DMS153 treated with DMSO at 0.1 percent for 48 hours (cell line): ENCODE data around the gene TOP2B.

Experiments used
- DNase-seq: peaks from one replicate; lab custom pipeline; 2025; ENCODE audit not compliant: unreplicated experiment; lab: John Stamatoyannopoulos, UW

TOP2B gene, protein sequence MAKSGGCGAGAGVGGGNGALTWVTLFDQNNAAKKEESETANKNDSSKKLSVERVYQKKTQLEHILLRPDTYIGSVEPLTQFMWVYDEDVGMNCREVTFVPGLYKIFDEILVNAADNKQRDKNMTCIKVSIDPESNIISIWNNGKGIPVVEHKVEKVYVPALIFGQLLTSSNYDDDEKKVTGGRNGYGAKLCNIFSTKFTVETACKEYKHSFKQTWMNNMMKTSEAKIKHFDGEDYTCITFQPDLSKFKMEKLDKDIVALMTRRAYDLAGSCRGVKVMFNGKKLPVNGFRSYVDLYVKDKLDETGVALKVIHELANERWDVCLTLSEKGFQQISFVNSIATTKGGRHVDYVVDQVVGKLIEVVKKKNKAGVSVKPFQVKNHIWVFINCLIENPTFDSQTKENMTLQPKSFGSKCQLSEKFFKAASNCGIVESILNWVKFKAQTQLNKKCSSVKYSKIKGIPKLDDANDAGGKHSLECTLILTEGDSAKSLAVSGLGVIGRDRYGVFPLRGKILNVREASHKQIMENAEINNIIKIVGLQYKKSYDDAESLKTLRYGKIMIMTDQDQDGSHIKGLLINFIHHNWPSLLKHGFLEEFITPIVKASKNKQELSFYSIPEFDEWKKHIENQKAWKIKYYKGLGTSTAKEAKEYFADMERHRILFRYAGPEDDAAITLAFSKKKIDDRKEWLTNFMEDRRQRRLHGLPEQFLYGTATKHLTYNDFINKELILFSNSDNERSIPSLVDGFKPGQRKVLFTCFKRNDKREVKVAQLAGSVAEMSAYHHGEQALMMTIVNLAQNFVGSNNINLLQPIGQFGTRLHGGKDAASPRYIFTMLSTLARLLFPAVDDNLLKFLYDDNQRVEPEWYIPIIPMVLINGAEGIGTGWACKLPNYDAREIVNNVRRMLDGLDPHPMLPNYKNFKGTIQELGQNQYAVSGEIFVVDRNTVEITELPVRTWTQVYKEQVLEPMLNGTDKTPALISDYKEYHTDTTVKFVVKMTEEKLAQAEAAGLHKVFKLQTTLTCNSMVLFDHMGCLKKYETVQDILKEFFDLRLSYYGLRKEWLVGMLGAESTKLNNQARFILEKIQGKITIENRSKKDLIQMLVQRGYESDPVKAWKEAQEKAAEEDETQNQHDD (N-terminal part only)

DNA sequence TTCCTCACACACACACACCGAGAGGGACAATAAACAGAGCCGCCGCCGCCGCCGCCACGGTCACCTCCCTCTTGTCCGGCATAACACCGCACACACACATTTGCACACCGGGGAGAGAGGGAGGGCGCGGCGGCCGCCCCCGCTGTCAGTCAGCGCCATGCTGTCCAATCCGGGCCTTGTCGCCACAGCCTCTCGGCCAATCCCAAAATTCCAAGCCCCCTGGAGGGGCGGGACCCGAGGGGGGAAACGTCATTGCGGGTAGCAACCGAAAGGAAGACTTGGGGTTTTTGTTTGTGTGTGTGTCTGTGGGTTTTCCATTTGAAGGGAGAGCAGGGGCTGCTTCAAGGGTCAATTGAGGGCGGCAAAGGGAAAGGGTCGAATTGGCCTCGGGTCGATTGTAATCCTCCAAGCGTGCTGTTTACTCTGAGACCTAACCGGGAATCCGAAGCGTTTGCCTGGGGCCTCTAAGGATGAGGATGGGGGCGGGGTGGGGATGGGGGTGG is at the start of gene TOP2B:
TOP2B (minus strand) TSS at position 96 of the 503 bp plus-strand sequence. CDS start 610 bp downstream, outside the sequence.
- peak; percentile 63 for DNase-seq

DNA sequence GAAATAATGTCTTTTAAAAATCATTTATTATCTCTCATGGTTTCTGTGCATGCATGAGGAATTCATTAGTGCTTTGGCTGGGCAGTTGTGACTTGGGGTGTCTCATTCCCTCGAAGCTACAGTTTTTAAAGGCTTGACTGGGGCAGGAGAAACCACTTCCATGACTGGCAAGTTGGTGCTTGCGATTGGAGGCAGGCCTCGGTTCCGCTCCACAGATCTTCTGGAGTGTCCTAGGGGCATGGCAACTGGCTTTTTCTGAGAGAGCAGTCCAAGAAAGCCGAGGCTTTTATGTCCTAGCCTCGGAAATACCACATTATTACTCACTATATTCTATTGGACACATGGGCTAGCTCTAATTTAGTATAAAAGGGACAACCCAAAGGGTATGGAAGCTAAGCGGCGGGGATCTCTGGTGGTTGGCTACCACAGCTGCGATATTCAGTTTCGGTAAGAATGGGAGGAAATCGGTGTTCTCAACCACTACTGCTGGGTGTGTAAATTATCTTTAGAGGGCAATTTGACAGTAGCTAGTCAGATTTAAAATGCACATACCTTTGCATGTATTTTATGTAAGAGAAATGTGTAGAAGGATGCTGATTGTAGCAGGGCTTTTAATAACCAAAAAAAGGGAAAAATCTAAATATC is 48.8 kb upstream of the TOP2B start:
- DNase-seq = no peak

DNA sequence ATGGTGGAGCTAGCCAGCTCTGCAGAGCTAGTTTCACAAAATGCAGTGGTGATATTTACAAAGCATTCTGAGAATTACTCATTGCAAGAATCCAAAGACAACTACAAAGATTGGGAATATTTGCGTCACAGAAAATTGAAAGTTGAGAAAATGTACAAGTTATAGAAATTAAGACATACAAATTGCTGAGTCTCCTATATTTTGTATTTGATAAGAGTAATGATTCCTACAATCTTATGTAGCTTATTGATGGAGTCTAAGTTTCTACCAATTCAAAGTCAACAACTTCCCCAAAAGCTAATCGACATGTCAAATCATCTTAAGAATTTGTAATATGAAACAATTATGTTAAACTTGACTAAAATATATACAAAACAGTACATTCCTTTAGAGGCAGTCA is 46.4 kb upstream of the TOP2B start:
- no peak for DNase-seq

DNA sequence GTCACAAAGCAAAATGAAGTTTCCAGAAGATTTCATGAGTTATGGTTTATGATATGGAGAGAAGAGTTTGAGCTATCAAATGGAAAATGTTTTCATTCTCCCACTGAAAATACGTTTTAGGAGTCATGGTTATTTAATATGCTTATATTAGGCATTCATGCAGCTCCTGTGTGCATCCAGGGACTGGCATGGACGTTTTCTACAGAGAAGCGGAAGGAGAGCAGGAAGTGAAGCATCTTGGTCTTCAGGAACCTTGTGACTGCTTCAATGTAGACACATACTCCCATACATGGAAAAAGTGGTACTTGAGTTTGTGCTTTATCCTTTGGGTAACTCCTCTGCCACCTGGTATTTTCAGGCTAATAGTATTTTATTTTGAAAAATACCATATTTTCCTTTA is 43.3 kb upstream of the TOP2B start:
- no peak for DNase-seq

DNA sequence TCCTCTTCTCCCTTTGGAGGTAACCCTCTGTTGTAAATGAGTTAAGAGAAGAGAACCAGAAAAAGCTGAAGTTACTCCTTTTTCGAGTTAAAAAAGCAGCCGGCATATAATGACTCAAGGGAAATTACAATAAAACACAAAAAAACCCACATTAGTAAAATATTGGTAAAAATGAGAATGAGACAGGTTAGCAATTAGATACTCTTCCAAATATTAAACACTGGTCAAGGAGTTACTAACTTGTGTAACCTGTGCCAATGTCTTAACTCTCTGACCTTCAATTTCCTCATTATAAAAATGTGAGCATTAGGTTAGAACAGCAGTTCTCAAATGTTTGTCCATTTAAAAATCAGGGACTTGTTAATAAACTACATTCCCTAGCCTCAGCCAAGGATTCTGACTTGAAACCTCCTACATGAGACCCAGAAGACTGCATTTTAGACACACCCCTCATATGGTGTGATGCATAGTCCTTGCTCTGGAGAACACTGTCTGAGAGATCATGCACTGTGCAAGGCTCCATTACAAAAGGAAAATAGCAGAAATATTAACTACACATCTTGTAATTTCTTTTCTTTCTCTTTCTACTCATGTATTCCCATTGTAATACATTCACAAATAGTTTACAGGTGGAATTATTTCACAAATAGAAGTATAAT is 42.7 kb upstream of the TOP2B start:
- DNase-seq = no peak

DNA sequence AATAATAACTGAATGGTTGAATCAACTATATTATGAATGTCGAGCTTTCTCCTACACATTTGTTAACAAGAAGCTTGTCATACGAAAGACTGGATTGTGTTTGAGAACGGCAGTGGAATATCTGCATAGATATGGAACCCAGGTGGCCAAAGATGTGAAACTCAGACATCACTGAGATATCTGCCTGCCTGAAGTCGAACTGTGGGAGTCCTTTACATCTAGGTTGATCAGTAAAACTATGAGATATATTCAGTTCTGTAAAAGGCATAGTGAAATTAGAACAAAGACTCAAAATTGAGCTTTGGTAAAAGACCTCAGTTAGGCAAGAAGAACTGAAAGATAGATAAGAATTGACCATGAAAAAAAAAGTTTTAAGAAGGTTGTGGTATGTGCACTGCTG is 41.5 kb upstream of the TOP2B start:
- DNase-seq = no peak

DNA sequence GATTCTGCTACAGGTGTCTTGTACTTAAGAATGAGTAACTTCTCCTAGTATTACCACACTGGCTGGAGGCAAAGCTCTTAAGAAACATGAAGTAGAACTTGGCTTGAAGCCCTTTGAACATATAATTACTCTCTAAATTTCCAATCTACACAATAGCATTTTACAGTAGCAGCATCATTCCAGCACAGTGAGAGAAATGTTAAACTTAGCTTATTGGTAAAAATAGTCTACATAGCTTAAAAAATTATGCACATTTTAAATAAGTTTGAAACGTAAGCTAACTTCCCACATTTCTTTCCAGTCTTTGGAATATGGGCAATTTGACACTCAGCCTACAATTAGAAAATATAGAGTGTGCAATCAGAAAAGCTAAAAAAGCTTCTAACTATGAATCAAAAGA is 32.8 kb upstream of the TOP2B start:
- no peak for DNase-seq

DNA sequence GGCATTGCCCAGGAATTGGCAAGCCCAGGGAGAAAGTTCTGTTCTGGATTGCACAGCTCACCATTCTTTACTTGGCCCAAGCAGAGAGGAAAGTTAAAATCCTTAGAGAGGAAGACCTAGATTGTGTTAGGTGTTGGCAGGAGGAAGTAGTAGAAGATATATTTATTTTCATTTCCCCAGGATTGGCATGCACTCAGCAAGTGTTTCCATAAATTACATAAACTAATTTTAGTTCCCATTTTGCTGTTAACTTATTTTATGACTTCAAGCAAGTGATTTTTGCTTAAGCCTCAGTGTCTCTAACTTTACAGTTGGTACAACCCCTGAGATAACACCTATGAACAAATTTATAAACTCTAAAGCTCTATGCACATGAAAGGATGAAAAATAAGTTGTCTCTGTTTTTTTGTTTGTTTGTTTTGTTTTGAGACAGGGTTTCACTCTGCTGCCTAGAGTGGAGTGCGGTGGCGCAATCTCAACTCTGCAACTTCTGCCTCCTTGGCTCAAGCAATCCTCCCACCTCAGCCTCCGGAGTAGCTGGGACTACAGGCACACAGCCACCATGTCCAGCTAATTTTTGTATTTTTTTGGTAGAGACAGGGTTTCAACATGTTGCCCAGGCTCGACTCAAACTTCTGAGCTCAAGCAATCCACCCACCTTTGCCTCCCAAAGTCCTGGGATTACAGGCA is 31.2 kb upstream of the TOP2B start:
- DNase-seq = no peak

DNA sequence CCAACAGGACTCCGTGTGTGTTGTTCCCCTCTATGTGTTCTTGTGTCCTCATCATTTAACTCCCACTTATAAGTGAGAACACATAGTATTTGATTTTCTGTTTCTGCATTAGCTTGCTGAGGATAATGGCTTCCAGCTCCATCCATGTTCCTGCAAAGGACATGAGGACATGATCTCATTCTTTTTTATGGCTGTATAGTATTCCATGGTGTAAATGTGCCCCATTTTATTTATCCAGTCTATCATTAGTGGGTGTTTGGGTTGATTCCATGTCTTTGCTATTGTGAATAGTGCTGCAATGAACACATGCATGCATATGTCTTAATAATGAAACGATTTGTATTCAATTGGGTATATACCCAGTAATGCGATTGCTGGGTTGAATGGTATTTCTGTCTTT is 28.5 kb upstream of the TOP2B start:
- DNase-seq = no peak

DNA sequence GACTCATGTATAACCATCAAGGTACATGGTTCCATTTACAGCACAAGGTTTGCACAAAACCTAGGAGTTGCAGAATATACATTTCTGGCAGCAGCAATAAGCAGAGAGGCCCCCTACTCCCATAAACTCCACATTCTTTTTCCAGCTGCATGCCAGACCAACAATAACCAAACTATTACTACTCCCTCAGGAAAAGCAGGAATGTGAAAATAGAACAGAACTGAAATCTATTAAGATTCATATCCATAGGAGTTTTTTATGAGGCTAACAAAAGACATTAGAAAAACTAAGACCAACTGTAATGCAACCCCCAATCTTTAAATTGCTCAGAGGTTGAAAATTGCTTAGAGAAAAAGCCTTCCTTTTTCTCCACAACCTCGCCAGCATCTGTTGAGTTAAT is 27.6 kb upstream of the TOP2B start:
- DNase-seq = no peak

DNA sequence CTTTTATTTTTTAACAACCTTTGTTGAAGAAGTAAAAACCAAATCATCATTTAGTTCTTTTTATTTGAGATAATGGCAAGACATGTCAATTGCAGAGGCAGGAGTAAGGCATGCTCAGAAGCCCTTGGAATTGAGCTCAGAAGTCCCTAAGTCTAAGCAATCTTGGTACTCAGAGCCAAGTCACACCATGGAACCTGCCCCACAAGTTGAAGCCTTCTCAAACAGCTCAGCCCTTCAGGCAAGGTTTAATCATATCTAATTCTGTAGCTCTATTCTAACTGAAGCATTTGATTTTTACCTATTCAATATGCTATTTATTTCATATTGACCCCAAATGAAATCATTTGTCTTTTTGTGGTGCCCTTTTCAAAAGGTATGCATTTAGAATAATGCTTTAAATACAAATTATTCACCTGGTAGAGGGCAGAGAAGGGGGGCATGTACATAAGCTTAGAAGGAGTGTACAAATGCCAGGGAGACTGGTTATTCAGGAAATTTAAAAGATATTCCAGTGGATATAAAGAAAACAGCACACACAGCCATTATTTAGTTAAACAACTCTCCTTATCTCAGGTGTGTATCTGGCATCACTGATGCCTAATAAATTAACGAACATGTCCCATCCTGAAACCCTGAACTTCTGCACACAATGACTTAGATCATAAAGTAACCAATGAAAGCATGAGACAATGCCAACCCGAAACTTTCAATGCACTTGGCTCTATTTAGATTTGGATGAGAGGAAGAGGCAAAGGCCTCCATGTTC is 26.2 kb upstream of the TOP2B start:
- DNase-seq = no peak

DNA sequence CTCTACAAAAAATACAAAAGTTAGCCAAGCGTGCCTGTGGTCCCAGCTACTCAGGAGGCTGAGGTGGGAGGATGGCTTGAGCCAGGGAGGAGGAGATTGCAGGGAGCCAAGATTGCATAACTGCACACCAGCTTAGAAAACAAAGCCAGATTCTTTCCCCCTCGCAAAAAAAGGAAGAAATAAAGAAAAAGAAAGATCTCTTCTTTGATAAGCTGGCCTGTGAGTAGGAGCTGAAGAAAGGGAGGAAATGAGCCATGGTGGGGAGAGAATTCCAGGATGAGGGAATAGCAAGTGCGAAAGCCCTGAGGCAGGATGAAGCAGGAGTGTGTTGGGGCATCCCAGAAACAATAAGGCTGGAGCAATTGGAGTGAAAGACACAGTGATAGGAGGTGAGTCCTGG is 24.5 kb upstream of the TOP2B start:
- no peak for DNase-seq

DNA sequence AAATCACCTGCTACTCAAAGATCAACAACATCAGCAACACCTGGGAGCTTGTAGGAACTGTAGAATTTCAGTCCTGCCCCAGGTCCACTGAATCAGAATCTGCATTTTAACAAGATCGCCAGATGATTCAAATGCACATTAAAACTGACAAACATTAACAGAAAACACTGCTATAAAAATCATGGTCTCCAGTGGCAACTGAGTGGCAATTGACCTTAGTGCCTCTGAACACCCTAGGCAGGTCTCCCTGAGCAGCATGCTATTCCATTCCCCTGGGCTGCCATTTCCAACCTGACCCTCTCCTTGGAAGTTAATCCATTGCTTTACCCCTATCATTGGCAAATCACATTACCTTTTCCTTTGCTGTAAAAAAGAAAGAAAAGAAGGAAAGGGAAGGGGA is 23.0 kb upstream of the TOP2B start:
- no peak for DNase-seq

DNA sequence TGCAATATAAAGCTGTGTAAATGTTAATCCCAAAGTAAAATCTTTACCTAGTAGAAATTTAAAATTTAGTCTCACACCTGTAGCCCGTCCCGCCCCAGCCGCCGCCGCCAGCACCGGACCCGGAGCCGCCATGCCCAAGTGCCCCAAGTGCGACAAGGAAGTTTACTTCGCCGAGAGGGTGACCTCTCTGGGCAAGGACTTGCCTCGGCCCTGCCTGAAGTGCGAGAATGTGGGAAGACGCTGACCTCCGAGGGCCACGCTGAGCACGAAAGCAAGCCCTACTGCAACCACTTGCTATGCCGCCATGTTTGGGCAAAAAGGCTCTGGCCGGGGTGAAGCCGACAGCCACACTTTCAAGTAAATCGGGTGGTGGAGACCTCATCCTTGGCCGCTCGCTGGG is 22.1 kb upstream of the TOP2B start:
- no peak for DNase-seq

DNA sequence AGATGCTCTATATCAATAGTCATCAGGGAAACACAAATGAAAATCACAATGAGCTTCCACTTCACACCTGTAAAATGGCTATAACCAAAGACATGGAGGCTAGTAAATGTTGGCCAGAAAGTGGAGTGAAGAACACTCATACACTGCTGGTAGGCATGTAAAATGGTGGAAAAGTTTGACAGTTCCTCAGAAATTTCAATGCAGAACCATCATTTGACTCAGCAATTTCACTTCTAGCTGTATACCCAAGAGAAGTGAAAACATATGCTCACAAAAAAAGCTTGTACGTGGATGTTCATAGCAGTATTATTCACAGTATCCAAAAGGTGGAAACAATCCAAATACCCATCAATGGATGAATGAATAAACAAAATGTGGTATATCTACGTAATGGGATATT is 19.2 kb upstream of the TOP2B start:
- DNase-seq = no peak

DNA sequence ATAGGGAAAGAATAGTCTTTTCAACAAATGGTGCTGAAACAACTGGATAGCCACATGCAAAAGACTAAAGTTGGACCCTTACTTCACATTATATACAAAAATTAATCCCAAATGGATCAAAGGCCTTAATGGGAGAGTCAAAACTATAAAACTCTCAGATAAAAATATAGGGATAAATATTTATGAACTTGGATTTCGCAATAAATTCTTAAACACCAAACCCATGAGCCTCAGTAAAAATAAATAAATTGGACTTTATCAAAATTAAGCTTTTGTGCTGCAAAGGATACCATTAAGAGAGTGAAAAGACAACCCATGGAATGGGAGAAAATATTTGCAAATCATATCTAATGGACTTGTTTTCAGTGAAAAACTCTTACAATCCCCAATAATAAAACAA is 18.7 kb upstream of the TOP2B start:
- DNase-seq = no peak

DNA sequence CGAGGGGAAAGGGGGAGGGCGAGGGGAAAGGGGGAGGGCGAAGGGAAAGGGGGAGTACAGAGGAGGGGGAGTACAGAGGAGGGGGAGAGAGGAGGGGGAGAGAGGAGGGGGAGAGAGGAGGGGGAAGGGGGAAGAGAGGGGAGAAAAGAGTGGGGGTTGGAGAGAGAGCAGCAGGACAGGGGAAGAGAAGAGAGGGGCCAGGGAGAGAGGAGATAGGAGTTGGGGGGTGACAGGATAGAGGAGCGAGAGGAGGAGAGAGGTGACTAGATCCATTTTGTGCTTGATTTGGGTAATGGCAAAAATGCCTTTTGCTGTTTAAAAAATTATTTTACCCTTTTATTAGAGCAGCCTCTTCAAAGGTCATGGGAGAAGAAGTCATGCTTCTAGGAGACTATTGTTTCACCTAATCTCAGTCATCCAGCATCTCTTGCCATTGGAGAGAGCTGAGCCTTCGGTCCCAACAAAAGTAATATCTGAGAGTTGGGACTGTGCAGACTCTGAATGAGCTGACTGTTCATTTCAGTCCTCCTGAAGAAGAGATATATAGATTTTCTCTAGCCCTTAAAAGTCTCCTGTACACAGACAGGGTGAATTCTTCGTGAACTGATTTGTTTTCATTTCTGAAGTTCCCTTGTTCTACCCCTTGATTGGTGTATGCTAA is 15.1 kb upstream of the TOP2B start:
- DNase-seq = no peak

DNA sequence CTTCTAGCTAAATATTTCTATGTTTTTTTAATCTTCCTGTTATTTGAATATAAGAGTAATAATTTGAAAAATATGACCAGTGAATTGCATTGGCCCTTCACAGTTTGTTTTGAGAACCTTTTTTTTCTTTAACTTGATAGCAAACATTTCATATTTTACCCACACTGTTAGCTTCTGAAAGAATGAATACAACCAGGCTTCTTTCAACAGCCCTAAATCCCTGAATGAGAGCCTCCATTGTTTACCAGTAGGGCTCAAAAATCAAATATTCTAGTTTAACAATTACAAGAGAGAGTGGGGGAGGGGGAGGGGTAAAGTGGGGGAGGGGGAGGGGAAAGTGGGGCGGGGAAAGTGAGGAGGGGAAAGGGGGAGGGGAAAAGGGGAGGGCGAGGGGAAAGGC is 14.5 kb upstream of the TOP2B start:
- DNase-seq = no peak

DNA sequence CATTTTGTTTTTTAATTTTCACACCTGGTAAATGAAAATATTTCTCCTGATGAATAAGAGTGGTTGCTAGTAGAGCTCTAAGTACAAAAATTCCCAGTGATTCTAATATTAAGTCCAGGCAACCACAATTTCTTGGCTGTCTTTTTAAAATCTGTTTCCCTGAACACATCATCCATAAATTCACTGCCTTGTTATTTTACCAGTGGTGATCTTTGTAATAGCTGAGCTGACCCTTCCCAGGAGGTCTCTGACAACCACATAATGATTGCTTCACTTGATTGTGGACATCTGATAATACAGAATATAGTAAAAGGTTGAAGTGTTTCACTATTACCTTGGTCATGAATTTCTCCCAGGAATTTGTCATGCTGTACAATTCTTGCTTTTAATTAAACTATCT is 13.9 kb upstream of the TOP2B start:
- DNase-seq = no peak
